OCI-LY3 (cell line): ENCODE measurements around the gene P2RY11.

ENCODE experiments used
- EZH2phosphoT487 ChIP-seq: fragments of 200-600 bp; shearing (Covaris generic); IDR thresholded peaks from 2 replicates; pipeline ENCODE4 v1.6.1; 2018; ENCODE audit warnings: antibody characterized with exemption, mixed run types, low read depth
- TF ChIP-seq, protein P1 (sequence below): fragments of 200-600, 300-600 bp; sonication (generic); IDR thresholded peaks from 2 replicates; pipeline ENCODE4 v1.5.1; 2014; ENCODE audit warnings: antibody characterized with exemption, low read length, low read depth

DNA sequence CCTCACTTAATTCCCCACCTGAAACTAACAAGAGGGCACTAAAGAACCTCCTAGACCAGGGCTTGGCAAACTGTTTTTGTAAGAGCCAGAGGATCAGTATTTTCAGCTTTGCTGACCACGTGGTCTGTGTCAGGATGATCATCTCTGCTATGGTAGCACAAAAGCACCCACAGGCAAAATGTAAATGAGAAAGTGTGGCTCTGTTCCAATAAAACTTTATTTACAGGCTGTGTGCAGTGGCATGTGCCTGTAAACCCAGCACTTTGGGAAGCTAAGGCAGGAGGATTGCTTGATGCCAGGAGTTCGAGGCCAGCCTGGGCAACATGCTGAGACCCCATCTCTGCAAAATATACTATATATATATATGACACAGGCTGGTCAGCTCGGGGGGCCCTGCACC is 52.0 kb downstream of the P2RY11 start:
- TF ChIP-seq, protein P1, sequence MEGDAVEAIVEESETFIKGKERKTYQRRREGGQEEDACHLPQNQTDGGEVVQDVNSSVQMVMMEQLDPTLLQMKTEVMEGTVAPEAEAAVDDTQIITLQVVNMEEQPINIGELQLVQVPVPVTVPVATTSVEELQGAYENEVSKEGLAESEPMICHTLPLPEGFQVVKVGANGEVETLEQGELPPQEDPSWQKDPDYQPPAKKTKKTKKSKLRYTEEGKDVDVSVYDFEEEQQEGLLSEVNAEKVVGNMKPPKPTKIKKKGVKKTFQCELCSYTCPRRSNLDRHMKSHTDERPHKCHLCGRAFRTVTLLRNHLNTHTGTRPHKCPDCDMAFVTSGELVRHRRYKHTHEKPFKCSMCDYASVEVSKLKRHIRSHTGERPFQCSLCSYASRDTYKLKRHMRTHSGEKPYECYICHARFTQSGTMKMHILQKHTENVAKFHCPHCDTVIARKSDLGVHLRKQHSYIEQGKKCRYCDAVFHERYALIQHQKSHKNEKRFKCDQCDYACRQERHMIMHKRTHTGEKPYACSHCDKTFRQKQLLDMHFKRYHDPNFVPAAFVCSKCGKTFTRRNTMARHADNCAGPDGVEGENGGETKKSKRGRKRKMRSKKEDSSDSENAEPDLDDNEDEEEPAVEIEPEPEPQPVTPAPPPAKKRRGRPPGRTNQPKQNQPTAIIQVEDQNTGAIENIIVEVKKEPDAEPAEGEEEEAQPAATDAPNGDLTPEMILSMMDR, result no peak
- TF ChIP-seq EZH2phosphoT487, result no peak
